Prostate gland (tissue), 2 donors: ENCODE measurements around the gene SCYL3. TPM values are rescaled to one million over a fixed set of nuclear protein-coding genes. Genes with fewer than 3 reads are reported as not detected.

ENCODE experiments used
- DNase-seq: peaks from one replicate; pipeline ENCODE4 v3.0.0-alpha.2; 2019; ENCODE audit warnings: low spot score
- H3K27ac ChIP-seq, 2 donors: fragments of 200-600 bp; sonication (generic); 2 replicates each; pipeline ENCODE4 v1.5.1; 2017 to 2019
- H3K27me3 ChIP-seq: fragments of 200-600 bp; sonication (generic); replicated peaks from 2 replicates; pipeline ENCODE4 v1.5.1; 2019; ENCODE audit not compliant: insufficient read depth
- H3K36me3 ChIP-seq, 2 donors: fragments of 200-600 bp; sonication (generic); 1 replicate in 1 of 2; 2 replicates in 1 of 2; pipeline versions ENCODE4 v1.5.1 to v1.8.1; 2017 to 2019
- H3K4me1 ChIP-seq: fragments of 200-600 bp; sonication (generic); replicated peaks from 2 replicates; pipeline ENCODE4 v1.5.1; 2019
- H3K4me3 ChIP-seq, 2 donors: fragments of 200-600 bp; sonication (generic); 2 replicates each; pipeline ENCODE4 v1.5.1; 2017 to 2019
- H3K9me3 ChIP-seq: fragments of 200-600 bp; sonication (generic); 2 replicates; pipeline ENCODE4 v1.5.1; 2017
- POLR2A ChIP-seq: fragments of 450-650 bp; IDR thresholded peaks from one replicate; pipeline ENCODE4 v1.6.1; 2016; ENCODE audit warnings: antibody characterized with exemption, mild to moderate bottlenecking
- POLR2AphosphoS5 ChIP-seq: sonication (generic); formaldehyde crosslinking; IDR thresholded peaks from one replicate; pipeline ENCODE4 v1.6.1; 2017; ENCODE audit warnings: antibody characterized with exemption
- WGBS: methylation state at CpG from one replicate; pipeline ENCODE4 v1.1.5; 2018; 5-methylcytosine and 5-hydroxymethylcytosine counted together
- intact Hi-C: fragments of 100-400 bp; cut with DNase I; formaldehyde crosslinking; loops from one replicate; pipeline ENCODE4 v1.14.2; 2022
- total RNA-seq, 2 donors: library from RNA; depleted of rRNA; stranded (reverse); fragments of >200 nt; gene quantifications; one replicate each; pipeline ENCODE4 v1.1.0, GENCODE V29; 2016
- TF ChIP-seq, protein P1 (sequence below), 4 experiments: fragments of 200-600 bp in 2 of 4; fragments of 450-650 bp in 2 of 4; sonication (generic) in 2 of 4; IDR thresholded peaks; 1 replicate in 3 of 4; 2 replicates in 1 of 4; pipeline ENCODE4 v1.5.1; 2016 to 2019; ENCODE audit warnings: antibody characterized with exemption in 4 of 4, mild to moderate bottlenecking in 2 of 4, moderate library complexity in 2 of 4

The SCYL3 gene
- total RNA-seq, 2 donors from 2014 or later = 15.8 to 18.6 TPM

DNA sequence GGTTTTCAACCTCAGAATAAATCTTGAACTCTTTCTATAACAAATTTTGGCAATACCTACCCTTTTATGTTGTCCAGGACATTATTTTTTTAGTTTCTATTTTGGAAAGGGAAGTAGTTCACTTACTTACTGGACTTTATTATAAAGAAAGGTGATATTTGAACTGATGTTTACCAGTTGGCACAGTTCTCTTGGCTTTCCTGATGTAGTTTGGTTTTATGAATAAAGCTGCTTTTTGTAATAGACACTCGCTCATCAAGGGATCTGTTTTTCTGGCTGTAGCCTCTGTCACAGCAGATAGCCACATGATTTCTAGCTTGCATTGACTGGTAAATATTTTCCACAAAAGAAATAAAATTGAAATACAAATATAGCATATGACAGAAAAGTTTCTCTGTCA lies 58.0 kb downstream of the SCYL3 start:
- H3K9me3 ChIP-seq = no peaks in the 10 kb centered on the region
- no peaks in the 10 kb centered on the region for H3K27me3 ChIP-seq
- H3K27ac ChIP-seq = no peak overlapping the region
- no peak overlapping the region for H3K4me3 ChIP-seq
- DNase-seq = no peak
- H3K36me3 ChIP-seq = no peaks in the 10 kb centered on the region
- 53% methylated on average over 1 of the region's 1 CpG for WGBS
- no peak for TF ChIP-seq POLR2AphosphoS5
- TF ChIP-seq POLR2A = no peak
- TF ChIP-seq, protein P1, sequence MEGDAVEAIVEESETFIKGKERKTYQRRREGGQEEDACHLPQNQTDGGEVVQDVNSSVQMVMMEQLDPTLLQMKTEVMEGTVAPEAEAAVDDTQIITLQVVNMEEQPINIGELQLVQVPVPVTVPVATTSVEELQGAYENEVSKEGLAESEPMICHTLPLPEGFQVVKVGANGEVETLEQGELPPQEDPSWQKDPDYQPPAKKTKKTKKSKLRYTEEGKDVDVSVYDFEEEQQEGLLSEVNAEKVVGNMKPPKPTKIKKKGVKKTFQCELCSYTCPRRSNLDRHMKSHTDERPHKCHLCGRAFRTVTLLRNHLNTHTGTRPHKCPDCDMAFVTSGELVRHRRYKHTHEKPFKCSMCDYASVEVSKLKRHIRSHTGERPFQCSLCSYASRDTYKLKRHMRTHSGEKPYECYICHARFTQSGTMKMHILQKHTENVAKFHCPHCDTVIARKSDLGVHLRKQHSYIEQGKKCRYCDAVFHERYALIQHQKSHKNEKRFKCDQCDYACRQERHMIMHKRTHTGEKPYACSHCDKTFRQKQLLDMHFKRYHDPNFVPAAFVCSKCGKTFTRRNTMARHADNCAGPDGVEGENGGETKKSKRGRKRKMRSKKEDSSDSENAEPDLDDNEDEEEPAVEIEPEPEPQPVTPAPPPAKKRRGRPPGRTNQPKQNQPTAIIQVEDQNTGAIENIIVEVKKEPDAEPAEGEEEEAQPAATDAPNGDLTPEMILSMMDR (IDR thresholded peaks at IDR 0.05) = no peak
- intact Hi-C loops = no loop called here
- no peaks in the 10 kb centered on the region for H3K4me1 ChIP-seq

DNA sequence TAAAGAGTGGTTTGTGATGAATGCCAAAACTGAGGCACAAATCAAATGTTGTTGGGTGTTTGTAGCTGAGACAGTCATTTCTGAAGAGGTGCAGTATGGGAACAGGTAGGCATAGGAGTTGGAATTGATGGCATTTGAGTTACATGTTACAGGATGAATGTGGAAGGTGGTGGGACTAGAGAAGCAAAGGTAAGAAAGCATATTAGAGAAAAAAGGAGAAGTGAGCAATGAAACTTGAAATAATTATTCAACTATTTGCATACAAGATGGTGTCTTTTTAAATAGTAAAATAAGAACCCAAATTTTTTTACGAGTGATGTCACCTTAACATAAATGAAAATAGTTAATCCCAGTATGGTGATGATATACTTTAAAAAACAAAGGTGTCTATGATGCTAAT lies 58.8 kb downstream of the SCYL3 start:
- 96% methylated on average over 1 of the region's 1 CpG for WGBS
- DNase-seq = no peak
- Histone ChIP-seq H3K4me1 (no peaks in the 10 kb centered on the region), H3K27ac (no peak overlapping the region), H3K27me3 (no peaks in the 10 kb centered on the region), H3K4me3 (no peak overlapping the region), H3K36me3 (no peaks in the 10 kb centered on the region), H3K9me3 (no peaks in the 10 kb centered on the region)
- intact Hi-C loops = no loop called here
- TF ChIP-seq POLR2AphosphoS5 (no peak), POLR2A (no peak)
- TF ChIP-seq, protein P1 (IDR thresholded peaks at IDR 0.05) = no peak

DNA sequence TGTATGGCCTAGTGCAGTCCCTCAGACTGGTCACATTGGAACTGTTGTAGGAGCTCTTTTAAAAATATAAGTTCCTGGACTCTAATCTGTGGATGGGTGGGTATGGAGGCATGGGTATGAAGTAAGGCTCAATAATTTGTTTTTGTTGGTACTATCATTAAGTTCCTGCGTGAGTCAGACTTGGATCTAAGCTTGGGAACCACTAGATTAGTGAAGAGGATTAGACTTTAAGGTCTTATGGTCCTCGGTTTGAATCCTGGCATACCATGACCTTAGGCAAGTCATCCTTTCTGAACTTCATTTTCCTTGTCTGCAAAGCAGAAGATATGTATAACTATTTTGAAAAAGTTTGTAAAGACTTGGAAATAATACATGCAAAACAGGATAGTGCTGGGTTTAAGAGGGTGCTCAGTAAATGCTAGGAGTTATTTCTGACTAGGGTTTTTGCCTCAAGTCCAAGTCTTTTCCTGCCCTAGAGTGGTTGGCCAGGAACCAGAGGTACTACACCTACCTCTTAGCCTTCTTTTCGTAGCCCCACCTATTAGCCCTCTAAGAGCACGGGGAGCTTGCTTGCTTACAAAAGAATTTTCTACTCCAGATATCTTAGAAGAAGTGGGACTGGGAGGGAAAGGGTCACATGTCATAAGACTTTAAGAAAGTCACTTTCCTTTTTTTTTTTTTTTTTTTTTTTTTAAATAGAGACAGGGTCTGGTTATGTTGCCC lies 60.4 kb downstream of the SCYL3 start:
- Histone ChIP-seq H3K4me3 (no peak overlapping the region), H3K9me3 (no peaks in the 10 kb centered on the region), H3K4me1 (no peaks in the 10 kb centered on the region), H3K36me3 (no peaks in the 10 kb centered on the region), H3K27me3 (no peaks in the 10 kb centered on the region), H3K27ac (no peak overlapping the region)
- no peak for TF ChIP-seq POLR2A
- no peak for TF ChIP-seq POLR2AphosphoS5
- TF ChIP-seq, protein P1 (IDR thresholded peaks at IDR 0.05) = no peak
- WGBS = 71% methylated on average over 4 of the region's 4 CpGs
- no peak for DNase-seq
- intact Hi-C loops = no loop called here

DNA sequence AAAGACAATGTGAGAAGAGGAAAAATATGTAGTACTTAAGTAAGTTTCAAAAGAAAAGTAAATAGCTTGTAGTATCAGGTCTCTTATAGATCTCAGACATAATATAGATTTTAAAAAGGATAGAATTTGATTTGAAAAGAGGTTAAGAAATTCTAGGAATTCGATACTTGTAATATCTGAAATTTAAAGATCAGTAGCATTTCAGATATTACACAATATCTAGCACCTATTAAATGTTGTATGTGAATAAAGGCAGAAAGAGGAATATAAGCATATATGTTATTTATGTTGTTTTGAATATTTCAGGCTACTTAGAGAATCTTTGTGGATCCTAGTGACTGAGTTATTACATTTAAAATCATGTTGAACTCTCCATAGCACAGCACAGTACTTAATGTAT lies 64.0 kb downstream of the SCYL3 start:
- WGBS = 98% methylated on average over 1 of the region's 1 CpG
- Histone ChIP-seq H3K27me3 (no peaks in the 10 kb centered on the region), H3K4me1 (no peaks in the 10 kb centered on the region), H3K9me3 (no peaks in the 10 kb centered on the region), H3K4me3 (no peak overlapping the region), H3K27ac (no peak overlapping the region), H3K36me3 (no peaks in the 10 kb centered on the region)
- intact Hi-C loops = no loop called here
- TF ChIP-seq, protein P1 (IDR thresholded peaks at IDR 0.05) = no peak
- no peak for DNase-seq

DNA sequence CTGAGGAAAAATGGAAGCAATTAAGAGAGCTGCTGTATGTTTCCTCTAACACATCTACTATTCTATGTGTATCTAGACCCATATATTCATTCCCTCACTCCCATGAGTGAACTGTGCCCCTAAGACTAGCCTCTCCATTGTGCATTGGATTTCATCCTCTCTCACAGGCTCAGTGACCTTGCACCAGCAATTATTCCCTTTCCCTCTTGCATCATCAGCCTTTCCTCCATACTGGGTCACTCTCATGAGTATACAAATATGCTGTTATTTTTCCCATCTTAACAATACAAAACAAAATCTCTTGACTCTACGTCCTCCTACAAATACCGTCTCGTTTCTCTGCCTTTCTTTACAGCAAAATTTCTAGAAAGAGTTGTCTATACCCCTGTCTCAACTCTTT lies 69.5 kb downstream of the SCYL3 start:
- H3K36me3 ChIP-seq = no peaks in the 10 kb centered on the region
- 98% methylated on average over 3 of the region's 3 CpGs for WGBS

More for the DNA sequence above, 69.5 kb downstream of the SCYL3 start:
- no peaks in the 10 kb centered on the region for H3K27me3 ChIP-seq
- no peak for DNase-seq
- H3K9me3 ChIP-seq = no peaks in the 10 kb centered on the region
- intact Hi-C loops = no loop called here
- no peak overlapping the region for H3K4me3 ChIP-seq
- TF ChIP-seq POLR2A (no peak), POLR2AphosphoS5 (no peak)
- TF ChIP-seq, protein P1 (IDR thresholded peaks at IDR 0.05) = no peak
- no peak overlapping the region for H3K27ac ChIP-seq
- H3K4me1 ChIP-seq = no peaks in the 10 kb centered on the region
